Subcutaneous abdominal adipose tissue (tissue), 5 donors: ENCODE results near the gene INF2.
A peak's percentile ranks its signal among the peaks of the same experiment; 100 is the strongest.
"Not testable (repeated sequence)": the region's sequence is repeated elsewhere in the genome, so short reads cannot be mapped to it uniquely, and the experiment has no call there.

ENCODE experiments used
- H3K27ac ChIP-seq: one replicate; pipeline ENCODE4 v1.7.0; 2013; ENCODE audit warnings: low read depth, mild to moderate bottlenecking, inconsistent platforms, low read length, moderate library complexity
- H3K27me3 ChIP-seq, 5 donors: one replicate each; pipeline ENCODE4 v1.7.0; 2013; ENCODE audit warnings: low read length in 5 of 5, inconsistent platforms in 1 of 5; ENCODE audit not compliant: control insufficient read depth in 5 of 5, insufficient read depth in 4 of 5
- H3K36me3 ChIP-seq, 5 donors: one replicate each; pipeline ENCODE4 v1.7.0; 2013; ENCODE audit warnings: low read length in 5 of 5; ENCODE audit not compliant: control insufficient read depth in 5 of 5, insufficient read depth in 5 of 5
- H3K4me1 ChIP-seq, 5 donors: one replicate each; pipeline ENCODE4 v1.7.0; 2013; ENCODE audit warnings: low read length in 5 of 5, mild to moderate bottlenecking in 3 of 5, moderate library complexity in 1 of 5; ENCODE audit not compliant: control insufficient read depth in 5 of 5, insufficient read depth in 5 of 5
- H3K4me3 ChIP-seq, 5 donors: one replicate each; pipeline ENCODE4 v1.7.0; 2013; ENCODE audit warnings: low read length in 5 of 5, low read depth in 1 of 5
- H3K9ac ChIP-seq, 5 donors: one replicate each; pipeline ENCODE4 v1.7.0; 2013; ENCODE audit warnings: low read length in 5 of 5, mild to moderate bottlenecking in 4 of 5, moderate library complexity in 3 of 5
- H3K9me3 ChIP-seq, 5 donors: one replicate each; pipeline ENCODE4 v1.7.0; 2013; ENCODE audit warnings: low read length in 5 of 5; ENCODE audit not compliant: control insufficient read depth in 5 of 5
- donor health status: healthy.
- donor health status: healthy.
- donor health status: healthy.
- donor health status: healthy.
- donor health status: healthy.

Gene INF2

GRCh38 chr14:104664107-104664506 lies 25.3 kb upstream of the INF2 start:
- Histone ChIP-seq H3K36me3 (no peaks in the 10 kb centered on the region), H3K4me3 (no peak overlapping the region), H3K9ac (no peak overlapping the region), H3K9me3 (peaks cover 0 to 6% (median 0%) of the 10 kb centered on the region in 5 donors), H3K27ac (no peak overlapping the region), H3K4me1 (peaks cover 0 to 24% (median 13%) of the 10 kb centered on the region in 5 donors), H3K27me3 (peaks cover 8 to 18% (median 16%) of the 10 kb centered on the region in 5 donors)

GRCh38 chr14:104664588-104664987 lies 24.8 kb upstream of the INF2 start:
- no peak overlapping the region for H3K4me3 ChIP-seq
- peaks cover 0 to 6% (median 0%) of the 10 kb centered on the region in 5 donors for H3K9me3 ChIP-seq
- no peaks in the 10 kb centered on the region for H3K36me3 ChIP-seq
- peaks cover 5 to 14% (median 12%) of the 10 kb centered on the region in 5 donors for H3K27me3 ChIP-seq
- no peak overlapping the region for H3K27ac ChIP-seq
- H3K9ac ChIP-seq: no peak overlapping the region
- H3K4me1 ChIP-seq: peaks cover 0 to 23% (median 13%) of the 10 kb centered on the region in 5 donors

DNA sequence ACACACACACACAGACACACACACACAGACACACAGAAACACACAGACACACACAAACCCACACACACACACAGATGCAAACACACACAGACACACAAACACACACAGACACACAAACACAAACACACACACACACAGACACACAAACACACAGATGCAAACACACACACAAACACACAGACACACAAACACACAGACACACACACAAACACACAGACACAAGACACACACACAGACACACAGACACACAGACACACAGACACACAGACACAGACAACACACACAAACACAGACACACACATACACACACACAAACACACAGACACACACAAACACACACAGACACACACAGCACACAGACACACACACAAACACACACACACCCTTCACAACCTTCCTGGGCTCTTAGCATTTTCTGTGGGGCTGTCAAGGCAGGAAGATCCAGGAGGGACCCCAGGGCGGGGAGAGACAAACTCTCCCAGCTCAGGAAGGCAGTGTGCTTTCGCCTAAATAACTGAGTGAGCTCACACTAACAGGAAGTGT lies 24.2 kb upstream of the INF2 start:
- Histone ChIP-seq H3K27ac (no peak overlapping the region), H3K4me3 (peak overlapping the region in 1 of 5 donors; percentile 26), H3K4me1 (peaks cover 0 to 17% (median 9%) of the 10 kb centered on the region in 5 donors), H3K27me3 (peaks cover under 1 to 9% (median 6%) of the 10 kb centered on the region in 5 donors), H3K9ac (no peak overlapping the region), H3K9me3 (peaks cover 0 to 6% (median 0%) of the 10 kb centered on the region in 5 donors), H3K36me3 (no peaks in the 10 kb centered on the region)

GRCh38 chr14:104665657-104666522 lies 23.5 kb upstream of the INF2 start:
- no peaks in the 10 kb centered on the region for H3K36me3 ChIP-seq
- H3K4me3 ChIP-seq: peak overlapping the region in 2 of 5 donors; percentile 10 to 26
- H3K4me1 ChIP-seq: peaks cover 0 to 11% (median 7%) of the 10 kb centered on the region in 5 donors
- H3K27me3 ChIP-seq: peaks cover 0 to 3% (median 2%) of the 10 kb centered on the region in 5 donors
- peaks cover 0 to 6% (median 0%) of the 10 kb centered on the region in 5 donors for H3K9me3 ChIP-seq
- H3K9ac ChIP-seq: no peak overlapping the region
- no peak overlapping the region for H3K27ac ChIP-seq

DNA sequence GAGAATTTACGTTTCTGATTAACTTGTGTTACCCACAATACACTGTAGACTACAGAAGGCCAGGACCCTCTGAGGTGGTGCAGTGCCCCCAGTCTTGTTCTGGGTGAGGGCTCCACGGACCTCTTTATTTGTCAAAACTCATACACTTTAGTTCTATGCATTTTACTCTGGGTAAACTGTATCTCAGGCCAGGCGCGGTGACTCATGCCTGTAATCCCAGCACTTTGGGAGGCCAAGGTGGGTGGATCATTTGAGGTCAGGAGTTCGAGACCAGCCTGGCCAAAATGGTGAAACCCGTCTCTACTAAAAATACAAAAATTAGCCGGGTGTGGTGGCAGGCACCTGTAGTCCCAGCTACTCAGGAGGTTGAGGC lies 22.9 kb upstream of the INF2 start:
- H3K27me3 ChIP-seq, H3K27ac ChIP-seq, H3K4me3 ChIP-seq, H3K36me3 ChIP-seq, H3K9ac ChIP-seq, H3K9me3 ChIP-seq: not testable (repeated sequence)
- H3K4me1 ChIP-seq: peaks cover 0 to 11% (median 7%) of the 10 kb centered on the region in 5 donors

GRCh38 chr14:104666981-104667380 lies 22.4 kb upstream of the INF2 start:
- Histone ChIP-seq H3K9ac (no peak overlapping the region), H3K27me3 (peaks cover 0 to 3% (median 2%) of the 10 kb centered on the region in 5 donors), H3K36me3 (no peaks in the 10 kb centered on the region), H3K9me3 (no peaks in the 10 kb centered on the region), H3K4me3 (no peak overlapping the region), H3K4me1 (peaks cover 0 to 11% (median 7%) of the 10 kb centered on the region in 5 donors), H3K27ac (no peak overlapping the region)

- Histone ChIP-seq H3K27me3 (peaks cover 0 to 1% (median under 1%) of the 10 kb centered on the region in 5 donors), H3K27ac (no peak overlapping the region), H3K4me3 (no peak overlapping the region), H3K9me3 (no peaks in the 10 kb centered on the region), H3K9ac (no peak overlapping the region), H3K36me3 (no peaks in the 10 kb centered on the region), H3K4me1 (peaks cover 0 to 11% (median 7%) of the 10 kb centered on the region in 5 donors)
Measured at GRCh38 chr14:104669697-104670096, 19.7 kb upstream of the INF2 start.

DNA sequence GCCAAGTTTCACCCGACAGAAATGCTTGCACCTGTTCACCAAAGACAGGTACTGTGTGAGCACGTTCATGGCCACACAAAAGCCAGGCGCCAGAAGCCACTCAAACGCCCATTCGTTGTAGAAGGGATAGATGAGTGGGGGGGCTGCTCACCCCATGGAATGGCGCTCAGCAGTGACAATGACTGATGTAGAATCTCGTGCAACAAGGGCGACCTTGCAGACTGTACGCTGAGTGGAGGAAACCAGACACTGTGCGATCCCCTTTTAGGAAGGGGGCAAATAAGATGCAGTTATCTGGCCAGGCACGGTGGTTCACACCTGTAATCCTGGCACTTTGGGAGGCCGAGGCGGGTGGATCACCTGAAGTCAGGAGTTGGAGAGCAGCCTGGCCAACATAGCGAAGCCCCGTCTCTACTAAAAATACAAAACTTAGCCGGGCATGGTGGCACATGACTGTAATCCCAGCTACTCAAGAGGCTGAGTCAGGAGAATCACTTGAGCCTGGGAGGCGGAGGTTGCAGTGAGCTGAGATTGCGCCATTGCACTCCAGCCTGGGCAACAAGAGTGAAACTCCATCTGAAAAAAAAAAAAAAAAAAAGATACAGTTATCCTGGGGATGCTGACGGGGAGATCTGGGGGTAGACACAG lies 18.0 kb upstream of the INF2 start:
- not testable (repeated sequence) for H3K36me3 ChIP-seq, H3K4me3 ChIP-seq, H3K27ac ChIP-seq, H3K27me3 ChIP-seq, H3K9ac ChIP-seq, H3K9me3 ChIP-seq, H3K4me1 ChIP-seq

- not testable (repeated sequence) for H3K4me3 ChIP-seq, H3K9me3 ChIP-seq, H3K9ac ChIP-seq, H3K27ac ChIP-seq, H3K36me3 ChIP-seq, H3K4me1 ChIP-seq, H3K27me3 ChIP-seq
Measured at GRCh38 chr14:104672119-104672518, 17.3 kb upstream of the INF2 start.

- H3K9me3 ChIP-seq: no peaks in the 10 kb centered on the region
- H3K4me3 ChIP-seq: no peak overlapping the region
- no peak overlapping the region for H3K27ac ChIP-seq
- no peaks in the 10 kb centered on the region for H3K36me3 ChIP-seq
- peaks cover 0 to 19% (median 17%) of the 10 kb centered on the region in 5 donors for H3K4me1 ChIP-seq
- H3K9ac ChIP-seq: no peak overlapping the region
- no peaks in the 10 kb centered on the region for H3K27me3 ChIP-seq
Measured at GRCh38 chr14:104673481-104673880, 15.9 kb upstream of the INF2 start.
